Lower leg skin (tissue), 3 donors: Measurements from ENCODE around the gene HHLA2.

Source experiments
- CTCF ChIP-seq, 3 donors: fragments of 450-650 bp; IDR thresholded peaks; one replicate each; pipeline ENCODE4 v1.5.1; 2016; ENCODE audit warnings: antibody characterized with exemption in 3 of 3, mild to moderate bottlenecking in 3 of 3, moderate library complexity in 2 of 3
- POLR2A ChIP-seq, 2 donors: fragments of 450-650 bp; IDR thresholded peaks; one replicate each; pipeline ENCODE4 v1.6.1; 2016 to 2017; ENCODE audit warnings: antibody characterized with exemption in 2 of 2, mild to moderate bottlenecking in 1 of 2, moderate library complexity in 1 of 2

- no peak for TF ChIP-seq POLR2A (IDR thresholded peaks at IDR 0.05)
- TF ChIP-seq CTCF (IDR thresholded peaks at IDR 0.05), result no peak
Measured at GRCh38 chr3:108331792-108332191, 35.4 kb downstream of the HHLA2 start.
